Measurements from ENCODE around the gene RALGPS2.

Gene RALGPS2

DNA sequence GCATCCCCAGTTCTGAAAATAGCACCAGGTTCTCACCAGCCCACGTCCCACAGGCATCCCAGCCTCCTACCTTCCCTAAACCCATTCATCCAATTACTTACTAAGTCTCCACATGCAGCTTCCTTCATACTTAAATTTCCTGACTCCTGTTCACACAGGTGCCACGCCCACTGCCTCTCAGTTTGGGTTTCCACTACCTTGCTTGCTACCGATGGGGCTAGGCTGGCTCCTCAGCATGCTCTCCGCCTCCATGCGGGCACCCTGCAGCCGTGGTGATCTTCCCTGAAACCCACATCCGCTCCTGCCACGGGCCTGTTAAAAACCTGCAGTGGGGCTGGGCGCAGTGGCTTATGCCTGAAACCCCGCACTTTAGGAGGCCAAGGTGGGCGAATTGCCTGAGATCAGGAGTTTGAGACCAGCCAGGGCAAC, 216.2 kb downstream of the RALGPS2 start:
- DNase-seq (ENCODE audit: low read depth): no peak
- H3K4me3 ChIP-seq (ENCODE audit: low read depth, low read length): no peak overlapping the region
- TF ChIP-seq CTCF (IDR thresholded peaks at IDR 0.05; ENCODE audit: low read depth, low read length, missing control alignments): no peak
- in situ Hi-C loops (cut with HindIII; ENCODE audit: low sequenced_read_pairs): no loop called here

DNA sequence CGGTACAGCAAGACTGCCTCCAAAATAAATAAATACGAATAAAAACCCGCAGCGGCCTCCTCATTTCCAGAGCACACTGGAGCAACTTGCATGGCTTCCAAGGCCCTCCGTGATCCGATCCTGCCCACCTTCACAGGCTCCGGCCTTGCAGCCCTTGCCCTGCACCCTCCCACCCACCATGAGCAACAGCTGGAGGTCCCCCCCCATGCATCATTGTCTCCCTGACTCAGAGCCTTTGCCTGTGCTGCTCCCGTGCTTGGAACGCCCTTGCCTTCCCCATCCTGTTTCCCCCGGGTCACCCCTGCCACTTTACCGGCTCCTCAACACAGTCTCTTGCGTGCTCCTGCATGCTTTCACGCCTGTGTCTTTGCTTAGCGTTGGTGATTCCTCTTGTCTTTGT, 216.8 kb downstream of the RALGPS2 start:
- no peak overlapping the region for H3K4me3 ChIP-seq (ENCODE audit: low read depth, low read length)
- in situ Hi-C loops (cut with HindIII; ENCODE audit: low sequenced_read_pairs): no loop called here
- no peak for DNase-seq (ENCODE audit: low read depth)
- TF ChIP-seq CTCF (IDR thresholded peaks at IDR 0.05; ENCODE audit: low read depth, low read length, missing control alignments): no peak

DNA sequence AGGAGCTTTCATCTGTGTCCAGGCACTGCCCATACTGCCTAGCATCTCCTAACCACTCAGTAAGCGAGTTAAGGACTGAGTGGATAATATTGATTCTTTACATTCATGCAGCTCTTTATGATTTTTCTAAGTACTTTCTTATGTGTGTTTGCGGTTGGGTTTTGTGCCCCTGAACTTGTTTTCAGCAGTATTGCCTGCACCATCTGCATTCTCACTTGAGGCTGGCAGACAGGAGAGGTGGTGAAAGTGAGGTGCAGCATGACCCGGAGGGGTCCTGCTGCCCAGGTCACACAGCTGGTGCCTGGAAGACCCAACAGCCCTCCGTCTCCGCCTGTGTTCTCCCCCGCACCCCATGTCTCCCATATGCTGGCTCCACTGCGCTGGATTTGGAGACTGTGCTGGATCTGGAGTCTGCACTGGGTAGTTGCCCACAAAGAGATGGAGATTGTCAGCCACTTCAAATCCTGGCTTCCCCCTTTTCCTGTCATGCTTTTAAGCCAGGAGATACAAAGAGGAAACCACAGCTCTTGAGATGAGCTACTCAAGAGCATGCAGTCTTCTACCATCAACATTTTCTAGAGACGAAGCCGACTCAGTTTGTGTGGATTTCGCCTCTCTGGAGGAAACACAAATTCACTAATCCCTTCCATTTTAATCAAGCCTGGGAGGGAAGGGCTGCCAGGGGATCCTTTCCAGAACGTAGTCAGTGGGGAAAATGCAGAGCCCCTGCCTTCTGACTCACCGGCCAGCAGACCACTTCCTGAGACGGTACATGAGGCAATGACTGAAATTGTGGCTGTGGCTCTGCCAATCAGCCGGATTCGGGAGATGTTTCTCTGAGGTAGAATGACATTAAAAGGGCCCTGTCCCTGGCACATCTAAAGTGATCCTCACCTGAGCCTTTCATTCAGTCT, 217.5 kb downstream of the RALGPS2 start:
- H3K4me3 ChIP-seq (ENCODE audit: low read depth, low read length): no peak overlapping the region
- DNase-seq (ENCODE audit: low read depth): no peak
- no peak for TF ChIP-seq CTCF (IDR thresholded peaks at IDR 0.05; ENCODE audit: low read depth, low read length, missing control alignments)
- in situ Hi-C loops (cut with HindIII; ENCODE audit: low sequenced_read_pairs): no loop called here

DNA sequence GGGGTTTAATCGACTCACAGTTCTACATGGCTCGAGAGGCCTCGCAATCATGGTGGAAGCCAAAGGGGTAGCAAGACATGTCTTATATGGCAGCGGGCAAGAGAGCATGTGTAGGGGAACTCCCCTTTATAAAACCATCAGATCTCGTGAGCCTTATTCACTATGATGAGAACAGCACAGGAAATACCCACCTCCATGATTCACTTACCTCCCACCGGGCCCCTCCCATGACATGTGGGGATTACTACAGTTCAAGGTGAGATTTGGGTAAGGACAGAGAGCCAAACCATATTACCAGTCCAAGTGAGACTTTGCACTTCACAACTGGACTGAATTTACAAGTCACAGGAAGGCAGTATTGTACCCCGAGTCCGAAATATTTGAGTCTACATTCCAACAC, 219.7 kb downstream of the RALGPS2 start:
- TF ChIP-seq CTCF (IDR thresholded peaks at IDR 0.05; ENCODE audit: low read depth, low read length, missing control alignments): no peak
- no peak for DNase-seq (ENCODE audit: low read depth)
- H3K4me3 ChIP-seq (ENCODE audit: low read depth, low read length): no peak overlapping the region
- in situ Hi-C loops (cut with HindIII; ENCODE audit: low sequenced_read_pairs): no loop called here

GRCh38 chr1:178945763-178946266, 220.8 kb downstream of the RALGPS2 start:
- in situ Hi-C loops (cut with HindIII; ENCODE audit: low sequenced_read_pairs): no loop called here
- DNase-seq (ENCODE audit: low read depth): no peak
- TF ChIP-seq CTCF (IDR thresholded peaks at IDR 0.05; ENCODE audit: low read depth, low read length, missing control alignments): no peak
- no peak overlapping the region for H3K4me3 ChIP-seq (ENCODE audit: low read depth, low read length)

- in situ Hi-C loops (cut with HindIII; ENCODE audit: low sequenced_read_pairs): no loop called here
Observed at GRCh38 chr1:178946416-178946815, 221.4 kb downstream of the RALGPS2 start.

More at GRCh38 chr1:178946416-178946815, 221.4 kb downstream of the RALGPS2 start:
- TF ChIP-seq CTCF (IDR thresholded peaks at IDR 0.05; ENCODE audit: low read depth, low read length, missing control alignments): no peak
- no peak for DNase-seq (ENCODE audit: low read depth)
- H3K4me3 ChIP-seq (ENCODE audit: low read depth, low read length): no peak overlapping the region

All from astrocyte of the cerebellum (primary cell).